ENCODE results near the gene EPB41L5.
"Not testable (repeated sequence)": the region's sequence is repeated elsewhere in the genome, so short reads cannot be mapped to it uniquely, and the experiment has no call there.

EPB41L5 gene

GRCh38 chr2:120012771-120013596 lies at the start of gene EPB41L5:
EPB41L5 (plus strand) TSS chr2:120013077; CDS start chr2:120019085, 6,008 bp downstream.
- DNase-seq (ENCODE audit: low read depth in 2 of 2): peak; percentile 60 to 71

GRCh38 chr2:119981896-119982295 lies 31.0 kb upstream of the EPB41L5 start:
- no peak for DNase-seq (ENCODE audit: low read depth in 2 of 2)

GRCh38 chr2:119982506-119982905 lies 30.4 kb upstream of the EPB41L5 start:
- DNase-seq (ENCODE audit: low read depth in 2 of 2): no peak

- DNase-seq (ENCODE audit: low read depth in 2 of 2): no peak
Observed at GRCh38 chr2:119983108-119983507, 29.8 kb upstream of the EPB41L5 start.

GRCh38 chr2:119996148-119996547 lies 16.7 kb upstream of the EPB41L5 start:
- DNase-seq (ENCODE audit: low read depth in 2 of 2): no peak

- DNase-seq (ENCODE audit: low read depth in 2 of 2): not testable (repeated sequence)
Observed at GRCh38 chr2:119996896-119997891, 15.7 kb upstream of the EPB41L5 start.

- no peak for DNase-seq (ENCODE audit: low read depth in 2 of 2)
Observed at GRCh38 chr2:120001471-120001870, 11.4 kb upstream of the EPB41L5 start.

- DNase-seq (ENCODE audit: low read depth in 2 of 2): no peak
Observed at GRCh38 chr2:120004254-120004653, 8.6 kb upstream of the EPB41L5 start.

- no peak for DNase-seq (ENCODE audit: low read depth in 2 of 2)
Observed at GRCh38 chr2:120005834-120006521, 6.9 kb upstream of the EPB41L5 start.

- DNase-seq (ENCODE audit: low read depth in 2 of 2): no peak
Observed at GRCh38 chr2:120007851-120008250, 5.0 kb upstream of the EPB41L5 start.

- DNase-seq (ENCODE audit: low read depth in 2 of 2): no peak
Observed at GRCh38 chr2:120012363-120012762, 514 bp upstream of the EPB41L5 start.

- DNase-seq (ENCODE audit: low read depth in 2 of 2): no peak
Observed at GRCh38 chr2:120013597-120014223, 833 bp downstream of the EPB41L5 start.

- DNase-seq (ENCODE audit: low read depth in 2 of 2): no peak
Observed at GRCh38 chr2:120014226-120014980, 1.5 kb downstream of the EPB41L5 start.

GRCh38 chr2:120016800-120017199 lies 3.9 kb downstream of the EPB41L5 start:
- no peak for DNase-seq (ENCODE audit: low read depth in 2 of 2)

GRCh38 chr2:120017201-120017600 lies 4.3 kb downstream of the EPB41L5 start:
- no peak for DNase-seq (ENCODE audit: low read depth in 2 of 2)

- DNase-seq (ENCODE audit: low read depth in 2 of 2): no peak
Observed at GRCh38 chr2:120018549-120018948, 5.7 kb downstream of the EPB41L5 start.

- DNase-seq (ENCODE audit: low read depth in 2 of 2): no peak
Observed at GRCh38 chr2:120020554-120020953, 7.7 kb downstream of the EPB41L5 start.

- not testable (repeated sequence) for DNase-seq (ENCODE audit: low read depth in 2 of 2)
Observed at GRCh38 chr2:120022505-120022904, 9.6 kb downstream of the EPB41L5 start.

GRCh38 chr2:120026890-120027289 lies 14.0 kb downstream of the EPB41L5 start:
- no peak for DNase-seq (ENCODE audit: low read depth in 2 of 2)

- DNase-seq (ENCODE audit: low read depth in 2 of 2): no peak
Observed at GRCh38 chr2:120028795-120029194, 15.9 kb downstream of the EPB41L5 start.

Measured in stimulated activated CD8-positive, alpha-beta memory T cell treated with anti-CD3 and anti-CD28 coated beads, Interleukin-2, amount 100 ng/mL, for 1 hour (primary cell).